Neural progenitor cell (in vitro differentiated cells): ENCODE data around the gene TVP23A. TPM values are rescaled to one million over a fixed set of nuclear protein-coding genes. Genes with fewer than 3 reads are reported as not detected.
"Not testable (repeated sequence)": the region's sequence is repeated elsewhere in the genome, so short reads cannot be mapped to it uniquely, and the experiment has no call there.

Experiments
- DNase-seq: peaks from one replicate; pipeline ENCODE4 v3.0.0-alpha.2; 2016; ENCODE audit warnings: low spot score
- H2AFZ ChIP-seq: fragments of 200-600 bp; sonication (generic); replicated peaks from 2 replicates; pipeline ENCODE4 v1.6.1; 2016; ENCODE audit warnings: antibody characterized with exemption
- H3F3A ChIP-seq: fragments of 200-600 bp; sonication (generic); 2 replicates; pipeline ENCODE4 v1.6.1; 2016; ENCODE audit warnings: antibody characterized with exemption, low read depth
- H3K27ac ChIP-seq: fragments of 200-600 bp; sonication (generic); 2 replicates; pipeline ENCODE4 v1.5.1; 2016; ENCODE audit warnings: mild to moderate bottlenecking
- H3K27me3 ChIP-seq: fragments of 200-600 bp; sonication (generic); 2 replicates; pipeline ENCODE4 v1.6.1; 2016; ENCODE audit warnings: mild to moderate bottlenecking, moderate library complexity
- H3K36me3 ChIP-seq: fragments of 200-600 bp; sonication (generic); 2 replicates; pipeline ENCODE4 v1.5.1; 2016
- H3K4me1 ChIP-seq: fragments of 200-600 bp; sonication (generic); 2 replicates; pipeline ENCODE4 v1.6.1; 2016; ENCODE audit warnings: mixed run types
- H3K4me2 ChIP-seq: fragments of 200-600 bp; sonication (generic); 2 replicates; pipeline ENCODE4 v1.6.1; 2016
- H3K4me3 ChIP-seq: fragments of 200-600 bp; sonication (generic); 2 replicates; pipeline ENCODE4 v1.5.1; 2016
- H3K79me2 ChIP-seq: fragments of 200-600 bp; sonication (generic); 2 replicates; pipeline ENCODE4 v1.6.1; 2016; ENCODE audit warnings: low read depth
- H3K9ac ChIP-seq: fragments of 200-600 bp; sonication (generic); 2 replicates; pipeline ENCODE4 v1.6.1; 2016
- H3K9me3 ChIP-seq: fragments of 200-600 bp; sonication (generic); 2 replicates; pipeline ENCODE4 v1.5.1; 2016; ENCODE audit warnings: low read depth
- H4K20me1 ChIP-seq: fragments of 200-600 bp; sonication (generic); 2 replicates; pipeline ENCODE4 v1.6.1; 2016; ENCODE audit warnings: low read depth
- H3K27ac Mint-ChIP-seq: 3 replicates; pipeline ENCODE4 v1.8.0; 2021; ENCODE audit warnings: mixed read lengths
- H3K27me3 Mint-ChIP-seq: 2 replicates; pipeline ENCODE4 v1.8.0; 2022; ENCODE audit warnings: low read depth, mild to moderate bottlenecking, inconsistent platforms, moderate library complexity, mixed read lengths; ENCODE audit not compliant: insufficient read depth
- H3K36me3 Mint-ChIP-seq: 3 replicates; pipeline ENCODE4 v1.8.0; 2021; ENCODE audit warnings: mixed read lengths
- H3K4me1 Mint-ChIP-seq: 3 replicates; pipeline ENCODE4 v1.8.0; 2021; ENCODE audit warnings: mixed read lengths
- H3K4me3 Mint-ChIP-seq: 3 replicates; pipeline ENCODE4 v1.8.0; 2021; ENCODE audit warnings: mild to moderate bottlenecking, moderate library complexity, mixed read lengths
- H3K9me3 Mint-ChIP-seq: 3 replicates; pipeline ENCODE4 v1.8.0; 2020; ENCODE audit warnings: mixed read lengths
- EZH2 ChIP-seq: fragments of 200-600 bp; sonication (generic); IDR thresholded peaks from 2 replicates; pipeline ENCODE4 v1.6.1; 2017; ENCODE audit warnings: antibody characterized with exemption, mild to moderate bottlenecking, moderate library complexity
- EZH2phosphoT487 ChIP-seq: fragments of 200-600 bp; sonication (generic); IDR thresholded peaks from 2 replicates; pipeline ENCODE4 v1.6.1; 2017; ENCODE audit warnings: antibody characterized with exemption
- total RNA-seq: library from RNA; depleted of rRNA; stranded (reverse); fragments of >200 nt; gene quantifications from 2 replicates; pipeline ENCODE4 v1.2.3, GENCODE V29; 2015; ENCODE audit warnings: low replicate concordance
- TF ChIP-seq, protein P1 (sequence below): fragments of 200-600 bp; sonication (generic); IDR thresholded peaks from 2 replicates; pipeline ENCODE4 v1.5.1; 2017; ENCODE audit warnings: antibody characterized with exemption, mild to moderate bottlenecking

TVP23A gene
- total RNA-seq, 1 donor from 2014 or later: 3.5 TPM

DNA sequence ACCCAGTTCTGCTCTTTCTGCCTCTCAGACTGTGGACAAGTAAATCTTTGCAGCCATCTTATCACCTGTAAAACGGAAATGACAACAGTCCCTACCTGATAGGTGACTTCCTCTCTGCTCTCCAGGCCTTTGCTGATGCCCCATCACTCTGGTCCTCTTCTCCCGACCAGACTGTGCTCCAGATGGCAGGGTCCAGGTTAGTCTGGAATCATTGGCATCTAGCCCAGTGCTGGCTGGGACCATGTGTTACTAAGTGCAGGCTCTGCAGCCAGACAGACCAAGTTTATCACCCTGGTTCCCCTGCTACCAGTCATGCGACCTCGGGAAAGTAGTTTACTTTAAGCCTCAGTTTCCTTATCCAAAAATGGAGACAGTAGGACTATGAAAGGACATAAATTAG lies 76.8 kb downstream of the TVP23A start:
- H3K27me3 Mint-ChIP-seq: no peaks in the 10 kb centered on the region
- peaks cover 9% of the 10 kb centered on the region for H3K4me1 ChIP-seq
- no peaks in the 10 kb centered on the region for H3K79me2 ChIP-seq
- no peaks in the 10 kb centered on the region for H3F3A ChIP-seq
- H3K9me3 Mint-ChIP-seq: no peaks in the 10 kb centered on the region
- no peaks in the 10 kb centered on the region for H3K36me3 Mint-ChIP-seq
- H3K4me3 ChIP-seq: no peak overlapping the region
- H4K20me1 ChIP-seq: no peaks in the 10 kb centered on the region
- peak overlapping the region; percentile 27 for H3K27ac Mint-ChIP-seq
- no peaks in the 10 kb centered on the region for H3K36me3 ChIP-seq
- H3K4me1 Mint-ChIP-seq: peaks cover 17% of the 10 kb centered on the region
- no peak overlapping the region for H3K4me2 ChIP-seq
- H3K9me3 ChIP-seq: no peaks in the 10 kb centered on the region
- no peak overlapping the region for H3K27ac ChIP-seq
- no peak overlapping the region for H3K4me3 Mint-ChIP-seq
- no peak for DNase-seq
- no peak overlapping the region for H3K9ac ChIP-seq
- H3K27me3 ChIP-seq: no peaks in the 10 kb centered on the region
- H2AFZ ChIP-seq: no peak overlapping the region
- no peak for TF ChIP-seq EZH2
- TF ChIP-seq EZH2phosphoT487: no peak
- TF ChIP-seq, protein P1, sequence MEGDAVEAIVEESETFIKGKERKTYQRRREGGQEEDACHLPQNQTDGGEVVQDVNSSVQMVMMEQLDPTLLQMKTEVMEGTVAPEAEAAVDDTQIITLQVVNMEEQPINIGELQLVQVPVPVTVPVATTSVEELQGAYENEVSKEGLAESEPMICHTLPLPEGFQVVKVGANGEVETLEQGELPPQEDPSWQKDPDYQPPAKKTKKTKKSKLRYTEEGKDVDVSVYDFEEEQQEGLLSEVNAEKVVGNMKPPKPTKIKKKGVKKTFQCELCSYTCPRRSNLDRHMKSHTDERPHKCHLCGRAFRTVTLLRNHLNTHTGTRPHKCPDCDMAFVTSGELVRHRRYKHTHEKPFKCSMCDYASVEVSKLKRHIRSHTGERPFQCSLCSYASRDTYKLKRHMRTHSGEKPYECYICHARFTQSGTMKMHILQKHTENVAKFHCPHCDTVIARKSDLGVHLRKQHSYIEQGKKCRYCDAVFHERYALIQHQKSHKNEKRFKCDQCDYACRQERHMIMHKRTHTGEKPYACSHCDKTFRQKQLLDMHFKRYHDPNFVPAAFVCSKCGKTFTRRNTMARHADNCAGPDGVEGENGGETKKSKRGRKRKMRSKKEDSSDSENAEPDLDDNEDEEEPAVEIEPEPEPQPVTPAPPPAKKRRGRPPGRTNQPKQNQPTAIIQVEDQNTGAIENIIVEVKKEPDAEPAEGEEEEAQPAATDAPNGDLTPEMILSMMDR: no peak

DNA sequence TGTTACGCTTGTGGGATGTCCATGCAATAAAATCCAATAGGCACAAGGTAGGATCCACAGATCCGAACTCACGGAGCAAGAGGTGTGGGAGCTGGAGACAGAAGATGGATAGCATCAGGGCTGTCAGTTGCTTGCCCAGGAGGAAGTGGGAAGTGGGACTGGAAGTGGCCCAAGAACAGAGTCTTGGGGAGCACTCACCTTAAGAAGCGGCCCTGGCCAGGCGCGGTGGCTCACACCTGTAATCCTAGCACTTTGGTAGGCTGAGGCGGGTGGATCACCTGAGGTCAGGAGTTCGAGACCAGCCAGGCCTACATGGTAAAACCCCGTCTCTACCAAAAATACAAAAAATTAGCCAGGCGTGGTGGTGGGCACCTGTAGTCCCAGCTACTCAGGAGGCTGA lies 77.3 kb downstream of the TVP23A start:
- H3K4me1 ChIP-seq, H3K9me3 Mint-ChIP-seq, H3K36me3 Mint-ChIP-seq, H3K36me3 ChIP-seq, H3F3A ChIP-seq, H3K27me3 ChIP-seq, H3K27me3 Mint-ChIP-seq, H3K27ac ChIP-seq, H4K20me1 ChIP-seq, H3K9me3 ChIP-seq, H3K27ac Mint-ChIP-seq, H3K79me2 ChIP-seq, H3K4me3 Mint-ChIP-seq, DNase-seq, H3K9ac ChIP-seq, H3K4me2 ChIP-seq, H3K4me3 ChIP-seq, H2AFZ ChIP-seq: not testable (repeated sequence)
- peaks cover 17% of the 10 kb centered on the region for H3K4me1 Mint-ChIP-seq

DNA sequence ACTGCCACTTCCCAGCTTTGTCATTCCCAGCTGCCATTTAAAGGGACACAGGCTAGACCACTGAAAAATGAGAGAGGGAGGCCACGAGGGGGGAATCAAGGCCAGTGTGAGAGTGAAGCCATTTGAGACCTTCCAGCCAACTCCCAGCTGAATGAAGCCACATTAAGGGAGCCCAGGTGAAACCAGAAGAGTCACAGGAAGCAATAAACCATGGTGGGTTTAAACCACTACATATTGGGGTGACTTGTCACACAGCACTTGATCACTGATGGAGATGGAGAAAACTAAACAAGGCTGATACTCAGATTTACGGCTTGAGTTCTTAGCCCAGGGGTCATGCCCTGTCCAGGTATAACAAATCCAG lies 77.8 kb downstream of the TVP23A start:
- H3K36me3 ChIP-seq: no peaks in the 10 kb centered on the region
- H3K9me3 ChIP-seq: no peaks in the 10 kb centered on the region
- no peak for DNase-seq
- no peak overlapping the region for H3K4me3 ChIP-seq
- no peaks in the 10 kb centered on the region for H4K20me1 ChIP-seq
- no peak overlapping the region for H3K4me2 ChIP-seq
- no peak for TF ChIP-seq EZH2
- no peak for TF ChIP-seq EZH2phosphoT487
- TF ChIP-seq, protein P1: no peak
- H3K9me3 Mint-ChIP-seq: no peaks in the 10 kb centered on the region
- no peak overlapping the region for H3K27ac ChIP-seq
- no peak overlapping the region for H3K9ac ChIP-seq
- peaks cover 17% of the 10 kb centered on the region for H3K4me1 Mint-ChIP-seq
- peaks cover 9% of the 10 kb centered on the region for H3K4me1 ChIP-seq
- H3K27me3 ChIP-seq: no peaks in the 10 kb centered on the region
- no peaks in the 10 kb centered on the region for H3F3A ChIP-seq
- no peaks in the 10 kb centered on the region for H3K79me2 ChIP-seq
- H3K36me3 Mint-ChIP-seq: no peaks in the 10 kb centered on the region
- H3K27ac Mint-ChIP-seq: no peak overlapping the region
- H3K4me3 Mint-ChIP-seq: no peak overlapping the region
- H2AFZ ChIP-seq: no peak overlapping the region
- H3K27me3 Mint-ChIP-seq: no peaks in the 10 kb centered on the region

DNA sequence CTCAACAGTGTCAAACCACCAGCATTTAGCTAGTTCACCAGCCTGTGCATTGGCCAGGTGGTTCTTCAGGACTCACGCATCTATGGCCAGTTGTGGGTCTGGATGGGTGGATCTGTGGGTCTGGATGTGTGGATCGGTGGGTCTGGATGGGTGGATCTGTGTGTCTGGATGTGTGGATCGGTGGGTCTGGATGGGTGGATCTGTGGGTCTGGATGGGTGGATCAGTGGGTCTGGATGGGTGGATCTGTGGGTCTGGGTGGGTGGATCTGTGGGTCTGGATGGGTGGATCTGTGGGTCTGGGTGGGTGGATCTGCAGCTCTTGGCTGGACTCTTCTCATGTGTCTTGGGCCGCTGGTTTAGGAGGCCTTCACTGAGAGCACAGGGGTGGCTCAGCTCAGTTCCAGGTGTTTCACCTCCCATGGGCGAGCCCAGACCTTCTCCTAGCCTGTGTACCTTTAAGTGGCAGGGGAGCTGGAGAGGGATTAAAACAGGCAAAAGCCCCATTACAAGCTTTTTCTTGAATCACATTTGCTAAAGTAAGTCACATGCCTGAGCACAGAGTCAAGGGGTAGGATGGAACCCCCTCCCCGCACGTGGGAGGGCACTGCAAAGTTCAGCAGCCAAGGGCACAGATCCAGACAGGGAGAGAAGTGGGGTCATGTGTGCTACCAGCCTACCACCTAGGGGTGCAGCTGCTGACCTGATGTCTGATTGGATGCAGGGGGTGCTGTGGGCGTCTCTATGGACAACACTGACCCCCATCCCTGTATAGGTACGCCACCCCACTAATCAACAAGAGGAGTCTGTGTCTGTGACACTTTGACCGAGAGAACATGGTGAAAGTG lies 78.4 kb downstream of the TVP23A start:
- no peak overlapping the region for H3K9ac ChIP-seq
- Mint-ChIP-seq H3K36me3 (no peaks in the 10 kb centered on the region), H3K4me1 (peaks cover 17% of the 10 kb centered on the region), H3K27me3 (no peaks in the 10 kb centered on the region), H3K4me3 (no peak overlapping the region), H3K27ac (no peak overlapping the region), H3K9me3 (no peaks in the 10 kb centered on the region)
- no peaks in the 10 kb centered on the region for H3K9me3 ChIP-seq
- no peak overlapping the region for H2AFZ ChIP-seq
- TF ChIP-seq EZH2 (no peak), EZH2phosphoT487 (no peak)
- TF ChIP-seq, protein P1: no peak
- no peak overlapping the region for H3K4me2 ChIP-seq
- H3F3A ChIP-seq: no peaks in the 10 kb centered on the region
- H3K27me3 ChIP-seq: no peaks in the 10 kb centered on the region
- H3K27ac ChIP-seq: no peak overlapping the region
- DNase-seq: no peak
- no peak overlapping the region for H3K4me3 ChIP-seq
- peaks cover 9% of the 10 kb centered on the region for H3K4me1 ChIP-seq
- H4K20me1 ChIP-seq: no peaks in the 10 kb centered on the region
- no peaks in the 10 kb centered on the region for H3K36me3 ChIP-seq
- no peaks in the 10 kb centered on the region for H3K79me2 ChIP-seq
